Testis (tissue), 2 donors: ENCODE data around the gene BACH2.

ENCODE experiments used
- CTCF ChIP-seq, 3 experiments: fragments of 450-650 bp in 2 of 3; fragments of 200-600 bp in 1 of 3; sonication (generic) in 1 of 3; IDR thresholded peaks; one replicate each; pipeline ENCODE4 v1.5.1; 2016 to 2019; ENCODE audit warnings: antibody characterized with exemption in 3 of 3, mild to moderate bottlenecking in 2 of 3, moderate library complexity in 1 of 3
- POLR2A ChIP-seq: fragments of 450-650 bp; IDR thresholded peaks from one replicate; pipeline ENCODE4 v1.6.1; 2017; ENCODE audit warnings: antibody characterized with exemption, mild to moderate bottlenecking, moderate library complexity

DNA sequence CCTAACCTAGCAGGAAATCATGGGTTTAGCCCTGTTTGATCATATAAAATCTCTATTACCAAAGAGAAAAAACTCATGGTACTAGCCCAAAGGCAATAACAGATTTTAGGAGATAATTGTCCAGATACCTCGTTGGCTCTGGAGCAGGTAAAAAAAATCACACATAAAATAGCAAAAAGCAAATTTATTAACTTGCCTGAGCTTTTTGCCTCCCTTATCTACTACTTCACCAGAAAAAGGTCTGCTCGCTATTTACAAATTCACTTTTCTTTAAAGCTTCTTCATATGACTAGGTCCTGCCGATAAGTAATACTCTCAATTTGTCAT lies 320.0 kb downstream of the BACH2 start:
- no peak for TF ChIP-seq CTCF (IDR thresholded peaks at IDR 0.05)
- TF ChIP-seq POLR2A, result no peak
